H1 (cell line): ENCODE measurements around the gene DYSF. TPM values are rescaled to one million over a fixed set of nuclear protein-coding genes. Genes with fewer than 3 reads are reported as not detected.

ENCODE experiments used
- CTCF ChIA-PET: fragments of 300-600 bp; sonication (Branson Sonifier 250); formaldehyde crosslinking; loops from one replicate; lab custom pipeline; 2021; ENCODE audit not compliant: partially characterized antibody; lab: Charles Lee
- POLR2A ChIA-PET: fragments of 300-600 bp; sonication (Branson Sonifier 250); formaldehyde crosslinking; loops from one replicate; lab custom pipeline; 2021; ENCODE audit warnings: inconsistent platforms; ENCODE audit not compliant: partially characterized antibody; lab: Charles Lee
- DNase-seq, 2 experiments: peaks; one replicate each; pipeline versions ENCODE4 v3.0.0 to v3.0.0-alpha.2; 2010 to 2022; ENCODE audit warnings: low spot score in 2 of 2, low read depth in 1 of 2, mixed read lengths in 1 of 2
- FAIRE-seq: peaks from 2 replicates; lab custom pipeline; 2011; peaks lifted over from hg19 to GRCh38; lab: Jason Lieb, UNC
- H2AFZ ChIP-seq: 2 replicates; pipeline ENCODE4 v1.8.1; 2012; ENCODE audit warnings: low read length, inconsistent platforms
- H2AK5ac ChIP-seq: 2 replicates; pipeline ENCODE4 v1.6.1; 2013; ENCODE audit warnings: low read depth, low read length
- H2BK120ac ChIP-seq: replicated peaks from 2 replicates; pipeline ENCODE3; 2013; ENCODE audit warnings: low read depth, low read length, inconsistent platforms
- H2BK12ac ChIP-seq: 2 replicates; pipeline ENCODE4 v1.6.1; 2013; ENCODE audit warnings: low read depth, low read length
- H2BK15ac ChIP-seq: 2 replicates; pipeline ENCODE4 v1.6.1; 2013; ENCODE audit warnings: low read length
- H2BK20ac ChIP-seq: 2 replicates; pipeline ENCODE4 v1.6.1; 2013; ENCODE audit warnings: low read length
- H2BK5ac ChIP-seq: 2 replicates; pipeline ENCODE4 v1.6.1; 2013; ENCODE audit warnings: low read depth, low read length
- H3K14ac ChIP-seq: 2 replicates; pipeline ENCODE4 v1.6.1; 2013; ENCODE audit warnings: inconsistent platforms; ENCODE audit not compliant: insufficient read length
- H3K18ac ChIP-seq: 2 replicates; pipeline ENCODE4 v1.6.1; 2013; ENCODE audit warnings: low read length; ENCODE audit errors: extremely low read depth
- H3K23ac ChIP-seq: 2 replicates; pipeline ENCODE4 v1.6.1; 2013; ENCODE audit warnings: inconsistent platforms; ENCODE audit not compliant: insufficient read length
- H3K23me2 ChIP-seq: 2 replicates; pipeline ENCODE4 v1.6.1; 2013; ENCODE audit warnings: low read depth, low read length
- H3K27ac ChIP-seq: 2 replicates; pipeline ENCODE4 v1.6.1; 2011; ENCODE audit warnings: low read depth, low read length, inconsistent platforms
- H3K27me3 ChIP-seq, 4 experiments: replicated peaks in 1 of 4; 1 replicate in 1 of 4; 2 replicates in 3 of 4; pipeline versions ENCODE4 v1.6.1 to v1.8.1; 2011 to 2013; ENCODE audit warnings: low read length in 3 of 4, mild to moderate bottlenecking in 3 of 4, inconsistent platforms in 2 of 4, mixed read lengths in 2 of 4, moderate library complexity in 1 of 4; ENCODE audit not compliant: control insufficient read depth in 3 of 4, insufficient read depth in 3 of 4; ENCODE audit errors: extremely low read depth in 1 of 4
- H3K36me3 ChIP-seq, 4 experiments: 2 replicates each; pipeline versions ENCODE4 v1.6.1 to v1.8.1; 2011 to 2013; ENCODE audit warnings: mild to moderate bottlenecking in 4 of 4, low read length in 3 of 4, moderate library complexity in 2 of 4, control low read depth in 1 of 4, inconsistent platforms in 1 of 4; ENCODE audit not compliant: insufficient read depth in 4 of 4, control insufficient read depth in 2 of 4
- H3K4ac ChIP-seq: replicated peaks from 2 replicates; pipeline ENCODE3; 2013; ENCODE audit warnings: low read length, low read depth, mixed read lengths, inconsistent platforms; ENCODE audit not compliant: insufficient read length
- H3K4me1 ChIP-seq, 4 experiments: replicated peaks in 1 of 4; 1 replicate in 1 of 4; 2 replicates in 3 of 4; pipeline versions ENCODE4 v1.6.1 to v1.8.1; 2011 to 2013; ENCODE audit warnings: low read length in 3 of 4, inconsistent platforms in 2 of 4, mixed read lengths in 1 of 4; ENCODE audit not compliant: insufficient read depth in 4 of 4, control insufficient read depth in 3 of 4
- H3K4me2 ChIP-seq, 2 experiments: 2 replicates each; pipeline versions ENCODE4 v1.6.1 to v1.8.1; 2011 to 2013; ENCODE audit warnings: low read depth in 2 of 2, low read length in 2 of 2, control low read depth in 1 of 2, inconsistent platforms in 1 of 2, mild to moderate bottlenecking in 1 of 2; ENCODE audit not compliant: insufficient read depth in 1 of 2
- H3K4me3 ChIP-seq, 4 experiments: fragments of 200-600, 300-600 bp in 1 of 4; sonication (generic), shearing (Covaris generic), sonication (Bioruptor Twin) in 1 of 4; 2 replicates each; pipeline versions ENCODE4 v1.5.1 to v1.8.1; 2011 to 2016; ENCODE audit warnings: low read length in 4 of 4, low read depth in 3 of 4, control low read depth in 2 of 4, inconsistent platforms in 2 of 4, mild to moderate bottlenecking in 2 of 4, mixed read lengths in 1 of 4, moderate library complexity in 1 of 4; ENCODE audit not compliant: insufficient read depth in 2 of 4; ENCODE audit errors: extremely low read depth in 1 of 4
- H3K56ac ChIP-seq: replicated peaks from 2 replicates; pipeline ENCODE3; 2013; ENCODE audit warnings: low read depth, mild to moderate bottlenecking, mixed read lengths, low read length, inconsistent platforms; ENCODE audit not compliant: insufficient read length
- H3K79me1 ChIP-seq: 2 replicates; pipeline ENCODE4 v1.6.1; 2013; ENCODE audit warnings: low read depth, low read length, control low read depth
- H3K79me2 ChIP-seq, 2 experiments: 2 replicates each; pipeline versions ENCODE4 v1.6.1 to v1.8.1; 2012 to 2013; ENCODE audit warnings: low read length in 2 of 2, mild to moderate bottlenecking in 2 of 2, inconsistent platforms in 1 of 2; ENCODE audit not compliant: insufficient read depth in 2 of 2, control insufficient read depth in 1 of 2
- H3K9ac ChIP-seq, 4 experiments: replicated peaks in 1 of 4; 1 replicate in 1 of 4; 2 replicates in 3 of 4; pipeline versions ENCODE4 v1.6.1 to v1.8.1; 2011 to 2013; ENCODE audit warnings: low read depth in 3 of 4, low read length in 3 of 4, control low read depth in 2 of 4, mild to moderate bottlenecking in 2 of 4, moderate library complexity in 2 of 4, inconsistent platforms in 1 of 4; ENCODE audit errors: extremely low read depth in 1 of 4
- H3K9me3 ChIP-seq, 2 experiments: 2 replicates each; pipeline versions ENCODE4 v1.6.1 to v1.8.1; 2012 to 2013; ENCODE audit warnings: mild to moderate bottlenecking in 2 of 2, moderate library complexity in 2 of 2, control low read depth in 1 of 2, inconsistent platforms in 1 of 2, low read depth in 1 of 2, low read length in 1 of 2, mixed read lengths in 1 of 2; ENCODE audit not compliant: insufficient read depth in 2 of 2
- H4K20me1 ChIP-seq, 2 experiments: replicated peaks in 1 of 2; 2 replicates each; pipeline versions ENCODE3 to v1.8.1; 2011 to 2013; ENCODE audit warnings: inconsistent platforms in 2 of 2, low read length in 2 of 2, mild to moderate bottlenecking in 1 of 2; ENCODE audit not compliant: insufficient read depth in 2 of 2, control insufficient read depth in 1 of 2
- H4K5ac ChIP-seq: 2 replicates; pipeline ENCODE4 v1.6.1; 2013; ENCODE audit warnings: low read length, low read depth, mixed read lengths, inconsistent platforms; ENCODE audit not compliant: insufficient read length
- H4K8ac ChIP-seq: 2 replicates; pipeline ENCODE4 v1.8.0; 2013; ENCODE audit warnings: mild to moderate bottlenecking, moderate library complexity, low read length, inconsistent platforms; ENCODE audit not compliant: insufficient read depth; ENCODE audit errors: extremely low read depth
- H4K91ac ChIP-seq: replicated peaks from 2 replicates; pipeline ENCODE3; 2013; ENCODE audit warnings: low read length, mixed read lengths, inconsistent platforms; ENCODE audit not compliant: insufficient read length
- CBX5 ChIP-seq: fragments of 300-800, 300-1000 bp; sonication (generic); IDR thresholded peaks from 2 replicates; pipeline ENCODE4 v1.7.1; 2016; ENCODE audit warnings: antibody characterized with exemption, low read length, low read depth
- KDM4A ChIP-seq: IDR thresholded peaks from one replicate; pipeline ENCODE4 v1.7.1; 2012; ENCODE audit warnings: low read depth, mild to moderate bottlenecking, moderate library complexity, low read length, inconsistent platforms; ENCODE audit not compliant: severe bottlenecking
- KDM5A ChIP-seq: fragments of 200-600 bp; IDR thresholded peaks from 2 replicates; pipeline ENCODE4 v1.7.1; 2012; ENCODE audit warnings: mild to moderate bottlenecking, low read length, inconsistent platforms, mixed read lengths
- NANOG ChIP-seq: IDR thresholded peaks from 2 replicates; pipeline ENCODE4 v1.6.1; 2011; ENCODE audit warnings: low read length, low read depth, mild to moderate bottlenecking, inconsistent platforms; ENCODE audit not compliant: insufficient read depth, poor library complexity, severe bottlenecking
- RFX5 ChIP-seq: IDR thresholded peaks from 2 replicates; pipeline ENCODE4 v1.6.1; 2011; ENCODE audit warnings: low read depth, low read length, improper control_type of control experiment, borderline replicate concordance
- RNF2 ChIP-seq: fragments of 200-900, 300-1000 bp; sonication (generic); IDR thresholded peaks from 2 replicates; pipeline ENCODE4 v1.7.1; 2016; ENCODE audit warnings: borderline replicate concordance, low read depth, mild to moderate bottlenecking, antibody characterized with exemption, low read length; ENCODE audit not compliant: poor library complexity, severe bottlenecking; ENCODE audit errors: missing control alignments
- SP1 ChIP-seq: IDR thresholded peaks from 2 replicates; pipeline ENCODE4 v1.6.1; 2011; ENCODE audit warnings: low read depth, low read length
- TEAD4 ChIP-seq: IDR thresholded peaks from 2 replicates; pipeline ENCODE4 v1.6.1; 2012; ENCODE audit warnings: low read depth, low read length, inconsistent platforms, mixed read lengths
- WGBS, 2 experiments: shearing (Covaris generic) in 1 of 2; methylation state at CpG; one replicate each; pipeline versions ENCODE4 v1.1.6 to v1.1.7; 2013 to 2015; ENCODE audit warnings: low lambda C conversion rate in 2 of 2, mixed read lengths in 2 of 2, inconsistent platforms in 1 of 2, low coverage in 1 of 2, missing lambda C conversion rate in 1 of 2; ENCODE audit not compliant: insufficient replicate concordance in 2 of 2, insufficient coverage in 1 of 2, insufficient read length in 1 of 2; ENCODE audit errors: extremely low coverage in 1 of 2, missing lambda C conversion rate in 1 of 2; 5-methylcytosine and 5-hydroxymethylcytosine counted together
- polyA plus RNA-seq, 7 experiments: library from polyadenylated mRNA; depleted of rRNA in 3 of 7; stranded (reverse) in 5 of 7; unstranded in 2 of 7; fragments of >200 nt in 5 of 7; fragments of 200-250 nt in 2 of 7; gene quantifications; 1 replicate in 5 of 7; 2 replicates in 1 of 7; 4 replicates in 1 of 7; pipeline versions ENCODE4 v1.2.1 to v1.2.3, GENCODE V29; 2011 to 2013; ENCODE audit warnings: missing spikeins in 2 of 7, mixed read lengths in 2 of 7
- total RNA-seq: library from RNA; stranded (reverse); fragmentation: NEBNext Ultra II Directional; extraction: Animal tissue kit (Norgen Biotek cat#: 25700); gene quantifications from 2 replicates; pipeline ENCODE4 v1.2.1, GENCODE V29; 2021

DYSF gene
- total and polyA plus RNA-seq, 2 of the 8 experiments (the other 6 are each of a cell fraction or from before 2014, with no cell fraction given) = 5.8 to 7.1 TPM

GRCh38 chr2:71598526-71598925 lies 145.2 kb downstream of the DYSF start:
- no peaks in the 10 kb centered on the region for H3K79me2 ChIP-seq
- 89% methylated on average over 14 of the region's 14 CpGs; no CpG with 5 or more reads in 1 of the 2 experiments for WGBS, 2 experiments
- DNase-seq (no peak), FAIRE-seq (no peak)
- CTCF ChIA-PET = interaction anchor here (0.9 to 2.1 kb wide), 8 partner anchors 9 to 206 kb away, joined by 3 to 10 read pairs (median 6); no protein-coding TSS in a partner anchor
- no peaks in the 10 kb centered on the region for H3K23me2 ChIP-seq
- H2AFZ ChIP-seq = no peak overlapping the region
- H3K4me1 ChIP-seq = peaks cover 0 to 6% (median 0%) of the 10 kb centered on the region in 4 experiments; a peak in 1 of 7 replicates
- no peaks in the 10 kb centered on the region for H3K27me3 ChIP-seq
- H3K27ac ChIP-seq = no peak overlapping the region
- H2AK5ac ChIP-seq = no peak overlapping the region
- H3K4me3 ChIP-seq = no peak overlapping the region
- H2BK15ac ChIP-seq = no peak overlapping the region
- H3K9me3 ChIP-seq = no peaks in the 10 kb centered on the region
- no peak overlapping the region for H2BK12ac ChIP-seq
- no peak overlapping the region for H4K5ac ChIP-seq
- H3K23ac ChIP-seq = no peak overlapping the region
- POLR2A ChIA-PET = no interaction called here
- H3K56ac ChIP-seq = no peak overlapping the region
- no peaks in the 10 kb centered on the region for H4K20me1 ChIP-seq
- H2BK20ac ChIP-seq = no peak overlapping the region
- no peak overlapping the region for H3K9ac ChIP-seq
- no peak overlapping the region for H2BK5ac ChIP-seq
- no peak overlapping the region for H2BK120ac ChIP-seq
- no peaks in the 10 kb centered on the region for H3K36me3 ChIP-seq
- H4K8ac ChIP-seq = no peak overlapping the region
- H3K18ac ChIP-seq = no peak overlapping the region
- no peak overlapping the region for H3K4me2 ChIP-seq
- H3K14ac ChIP-seq = no peak overlapping the region
- H4K91ac ChIP-seq = no peak overlapping the region
- no peak overlapping the region for H3K4ac ChIP-seq
- no peaks in the 10 kb centered on the region for H3K79me1 ChIP-seq
- TF ChIP-seq RFX5 (no peak), KDM5A (no peak), KDM4A (no peak), TEAD4 (no peak), RNF2 (no peak), NANOG (no peak), CBX5 (no peak), SP1 (no peak)
